Gastrocnemius medialis (tissue), 4 donors: Measurements from ENCODE around the gene C12orf56.

ENCODE experiments used
- POLR2A ChIP-seq, 2 donors: fragments of 450-650 bp; IDR thresholded peaks; one replicate each; pipeline ENCODE4 v1.6.1; 2017; ENCODE audit warnings: antibody characterized with exemption in 2 of 2, mild to moderate bottlenecking in 2 of 2, moderate library complexity in 2 of 2
- TF ChIP-seq, protein P1 (sequence below), 5 experiments: fragments of 450-650 bp in 3 of 5; fragments of 200-600 bp in 2 of 5; sonication (generic) in 2 of 5; IDR thresholded peaks in 4 of 5; conservative IDR thresholded peaks in 1 of 5; 1 replicate in 4 of 5; 2 replicates in 1 of 5; pipeline ENCODE4 v1.5.1; 2016 to 2019; ENCODE audit warnings: antibody characterized with exemption in 5 of 5, mild to moderate bottlenecking in 3 of 5, moderate library complexity in 3 of 5

DNA sequence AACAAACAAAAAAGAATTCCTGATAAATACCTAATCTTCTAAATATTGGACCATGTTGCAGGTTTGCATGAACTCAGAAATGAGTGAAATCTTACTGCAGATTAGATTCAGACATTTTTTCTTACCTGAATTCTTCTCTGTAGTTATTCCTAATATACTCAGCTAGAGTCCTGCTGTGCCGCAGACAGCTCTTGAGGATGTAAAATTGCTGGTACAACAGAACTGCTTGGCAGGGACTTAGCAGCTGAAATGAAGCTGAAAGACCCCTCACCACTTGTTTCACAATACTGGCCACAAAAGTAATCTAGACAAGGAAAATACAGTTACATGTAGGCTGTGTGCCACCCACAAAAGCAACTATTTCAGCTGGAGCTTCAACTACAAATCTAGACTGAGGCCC, 120.1 kb downstream of the C12orf56 start:
- TF ChIP-seq, protein P1, sequence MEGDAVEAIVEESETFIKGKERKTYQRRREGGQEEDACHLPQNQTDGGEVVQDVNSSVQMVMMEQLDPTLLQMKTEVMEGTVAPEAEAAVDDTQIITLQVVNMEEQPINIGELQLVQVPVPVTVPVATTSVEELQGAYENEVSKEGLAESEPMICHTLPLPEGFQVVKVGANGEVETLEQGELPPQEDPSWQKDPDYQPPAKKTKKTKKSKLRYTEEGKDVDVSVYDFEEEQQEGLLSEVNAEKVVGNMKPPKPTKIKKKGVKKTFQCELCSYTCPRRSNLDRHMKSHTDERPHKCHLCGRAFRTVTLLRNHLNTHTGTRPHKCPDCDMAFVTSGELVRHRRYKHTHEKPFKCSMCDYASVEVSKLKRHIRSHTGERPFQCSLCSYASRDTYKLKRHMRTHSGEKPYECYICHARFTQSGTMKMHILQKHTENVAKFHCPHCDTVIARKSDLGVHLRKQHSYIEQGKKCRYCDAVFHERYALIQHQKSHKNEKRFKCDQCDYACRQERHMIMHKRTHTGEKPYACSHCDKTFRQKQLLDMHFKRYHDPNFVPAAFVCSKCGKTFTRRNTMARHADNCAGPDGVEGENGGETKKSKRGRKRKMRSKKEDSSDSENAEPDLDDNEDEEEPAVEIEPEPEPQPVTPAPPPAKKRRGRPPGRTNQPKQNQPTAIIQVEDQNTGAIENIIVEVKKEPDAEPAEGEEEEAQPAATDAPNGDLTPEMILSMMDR (IDR thresholded peaks at IDR 0.05 in 4 of 5, conservative IDR thresholded peaks at IDR 0.05 in 1 of 5) = no peak
- TF ChIP-seq POLR2A (IDR thresholded peaks at IDR 0.05) = no peak
